Suprapubic skin (tissue), 4 donors: ENCODE data around the gene PUM2. TPM values are rescaled to one million over a fixed set of nuclear protein-coding genes. Genes with fewer than 3 reads are reported as not detected.

Experiments
- DNase-seq, 2 donors: peaks; one replicate each; pipeline ENCODE4 v3.0.0-alpha.2; 2019; ENCODE audit warnings: low spot score in 2 of 2
- H3K27ac ChIP-seq: fragments of 200-600 bp; sonication (generic); one replicate; pipeline ENCODE4 v1.5.1; 2019
- H3K27me3 ChIP-seq: fragments of 200-600 bp; sonication (generic); one replicate; pipeline ENCODE4 v1.5.1; 2019
- H3K36me3 ChIP-seq: fragments of 200-600 bp; sonication (generic); one replicate; pipeline ENCODE4 v1.5.1; 2019
- H3K4me1 ChIP-seq: fragments of 200-600 bp; sonication (generic); one replicate; pipeline ENCODE4 v1.5.1; 2019
- H3K4me3 ChIP-seq: fragments of 200-600 bp; sonication (generic); one replicate; pipeline ENCODE4 v1.5.1; 2019; ENCODE audit warnings: mild to moderate bottlenecking
- H3K9me3 ChIP-seq: fragments of 200-600 bp; sonication (generic); one replicate; pipeline ENCODE4 v1.5.1; 2019
- CTCF ChIP-seq, 2 donors: fragments of 200-600 bp in 1 of 2; fragments of 450-650 bp in 1 of 2; sonication (generic) in 1 of 2; IDR thresholded peaks; one replicate each; pipeline ENCODE4 v1.5.1; 2016 to 2019; ENCODE audit warnings: antibody characterized with exemption in 2 of 2, mild to moderate bottlenecking in 1 of 2, moderate library complexity in 1 of 2
- EP300 ChIP-seq: sonication (generic); formaldehyde crosslinking; IDR thresholded peaks from one replicate; pipeline ENCODE4 v1.6.1; 2017; ENCODE audit warnings: antibody characterized with exemption
- POLR2A ChIP-seq, 2 donors: fragments of 450-650 bp; IDR thresholded peaks; one replicate each; pipeline ENCODE4 v1.6.1; 2017; ENCODE audit warnings: antibody characterized with exemption in 2 of 2, mild to moderate bottlenecking in 2 of 2, moderate library complexity in 2 of 2
- POLR2AphosphoS5 ChIP-seq, 3 donors: sonication (generic); formaldehyde crosslinking; IDR thresholded peaks; one replicate each; pipeline ENCODE4 v1.6.1; 2017; ENCODE audit warnings: antibody characterized with exemption in 3 of 3
- whole genome bisulfite sequencing: methylation state at CpG from one replicate; pipeline ENCODE4 v1.1.5; 2018; 5-methylcytosine and 5-hydroxymethylcytosine counted together
- total RNA-seq, 4 donors: library from RNA; depleted of rRNA; stranded (reverse); fragments of >200 nt; gene quantifications; one replicate each; pipeline ENCODE4 v1.1.0, GENCODE V29; 2016

Gene PUM2
- total RNA-seq, 4 donors from 2014 or later: 78.9 to 108 (median 99.0) TPM

- peak overlapping the region; percentile 82 for H3K4me3 ChIP-seq
- 79% methylated on average over 17 of the region's 17 CpGs for WGBS
- TF ChIP-seq POLR2AphosphoS5 (IDR thresholded peaks at IDR 0.05) (no peak), EP300 (no peak), POLR2A (IDR thresholded peaks at IDR 0.05) (no peak), CTCF (IDR thresholded peaks at IDR 0.05) (no peak)
These were observed 2.1 kb downstream of the PUM2 start for GRCh38 chr2:20348542-20348941.

GRCh38 chr2:20346565-20347381 is 3.9 kb downstream of the PUM2 start:
- H3K27me3 ChIP-seq: no peaks in the 10 kb centered on the region
- TF ChIP-seq CTCF (IDR thresholded peaks at IDR 0.05) (no peak), POLR2A (IDR thresholded peaks at IDR 0.05) (no peak), POLR2AphosphoS5 (IDR thresholded peaks at IDR 0.05) (no peak), EP300 (no peak)
- H3K4me1 ChIP-seq: peaks cover 59% of the 10 kb centered on the region
- H3K9me3 ChIP-seq: no peaks in the 10 kb centered on the region
- H3K36me3 ChIP-seq: no peaks in the 10 kb centered on the region
- H3K27ac ChIP-seq: no peak overlapping the region
- no peak overlapping the region for H3K4me3 ChIP-seq
- no peak for DNase-seq
- WGBS: 81% methylated on average over 5 of the region's 5 CpGs

More at GRCh38 chr2:20348542-20348941, 2.1 kb downstream of the PUM2 start:
- DNase-seq: no peak
- no peaks in the 10 kb centered on the region for H3K9me3 ChIP-seq
- no peak overlapping the region for H3K27ac ChIP-seq
- H3K36me3 ChIP-seq: no peaks in the 10 kb centered on the region
- peaks cover 66% of the 10 kb centered on the region for H3K4me1 ChIP-seq
- H3K27me3 ChIP-seq: no peaks in the 10 kb centered on the region

GRCh38 chr2:20343128-20343527 is 7.5 kb downstream of the PUM2 start:
- peaks cover 60% of the 10 kb centered on the region for H3K4me1 ChIP-seq
- no peaks in the 10 kb centered on the region for H3K27me3 ChIP-seq
- H3K4me3 ChIP-seq: no peak overlapping the region
- TF ChIP-seq POLR2A (IDR thresholded peaks at IDR 0.05) (no peak), CTCF (IDR thresholded peaks at IDR 0.05) (no peak), POLR2AphosphoS5 (IDR thresholded peaks at IDR 0.05) (no peak), EP300 (no peak)
- no peaks in the 10 kb centered on the region for H3K9me3 ChIP-seq
- DNase-seq: no peak
- 82% methylated on average over 2 of the region's 2 CpGs for WGBS
- H3K36me3 ChIP-seq: no peaks in the 10 kb centered on the region
- no peak overlapping the region for H3K27ac ChIP-seq

GRCh38 chr2:20339012-20339411 is 11.6 kb downstream of the PUM2 start:
- 59% methylated on average over 1 of the region's 1 CpG for WGBS
- TF ChIP-seq EP300: no peak
- TF ChIP-seq CTCF (IDR thresholded peaks at IDR 0.05): no peak
- no peak for TF ChIP-seq POLR2A (IDR thresholded peaks at IDR 0.05)
- no peak for TF ChIP-seq POLR2AphosphoS5 (IDR thresholded peaks at IDR 0.05)

GRCh38 chr2:20334605-20335203 is 15.9 kb downstream of the PUM2 start:
- 74% methylated on average over 5 of the region's 5 CpGs for WGBS
- H3K9me3 ChIP-seq: no peaks in the 10 kb centered on the region
- H3K4me1 ChIP-seq: peaks cover 44% of the 10 kb centered on the region
- no peak for TF ChIP-seq POLR2A (IDR thresholded peaks at IDR 0.05)
- no peak for TF ChIP-seq EP300
- no peak for TF ChIP-seq CTCF (IDR thresholded peaks at IDR 0.05)
- TF ChIP-seq POLR2AphosphoS5 (IDR thresholded peaks at IDR 0.05): no peak
- no peak for DNase-seq
- no peaks in the 10 kb centered on the region for H3K36me3 ChIP-seq
- no peak overlapping the region for H3K27ac ChIP-seq
- no peaks in the 10 kb centered on the region for H3K27me3 ChIP-seq
- no peak overlapping the region for H3K4me3 ChIP-seq

More at GRCh38 chr2:20339012-20339411, 11.6 kb downstream of the PUM2 start:
- Histone ChIP-seq H3K9me3 (no peaks in the 10 kb centered on the region), H3K27ac (no peak overlapping the region), H3K4me1 (peaks cover 67% of the 10 kb centered on the region), H3K27me3 (no peaks in the 10 kb centered on the region), H3K4me3 (no peak overlapping the region), H3K36me3 (no peaks in the 10 kb centered on the region)
- no peak for DNase-seq
